Mammary microvascular endothelial cell (primary cell): Measurements from ENCODE around the gene LRTM1. TPM values are rescaled to one million over a fixed set of nuclear protein-coding genes. Genes with fewer than 3 reads are reported as not detected.

Experiments used
- total RNA-seq: library from RNA; depleted of rRNA; stranded (reverse); fragments of >200 nt; gene quantifications from 2 replicates; pipeline ENCODE4 v1.2.3, GENCODE V29; 2015

LRTM1 gene
- not detected in 2 replicates for total RNA-seq

GRCh38 chr3:54928046-54928770 lies at the start of gene LRTM1:
Gene LRTM1, minus strand, starts transcription at chr3:54928059. Its CDS starts 148 bp downstream, at chr3:54927911.

